GM18498 (cell line): ENCODE measurements around the gene DSCAML1.

Source experiments
- ATAC-seq: cut with Tn5 transposase; IDR thresholded peaks from one replicate; pipeline ENCODE4 v1.9.1; 2021; ENCODE audit warnings: mild to moderate bottlenecking, moderate library complexity; ENCODE audit not compliant: unreplicated experiment

The DSCAML1 gene, protein sequence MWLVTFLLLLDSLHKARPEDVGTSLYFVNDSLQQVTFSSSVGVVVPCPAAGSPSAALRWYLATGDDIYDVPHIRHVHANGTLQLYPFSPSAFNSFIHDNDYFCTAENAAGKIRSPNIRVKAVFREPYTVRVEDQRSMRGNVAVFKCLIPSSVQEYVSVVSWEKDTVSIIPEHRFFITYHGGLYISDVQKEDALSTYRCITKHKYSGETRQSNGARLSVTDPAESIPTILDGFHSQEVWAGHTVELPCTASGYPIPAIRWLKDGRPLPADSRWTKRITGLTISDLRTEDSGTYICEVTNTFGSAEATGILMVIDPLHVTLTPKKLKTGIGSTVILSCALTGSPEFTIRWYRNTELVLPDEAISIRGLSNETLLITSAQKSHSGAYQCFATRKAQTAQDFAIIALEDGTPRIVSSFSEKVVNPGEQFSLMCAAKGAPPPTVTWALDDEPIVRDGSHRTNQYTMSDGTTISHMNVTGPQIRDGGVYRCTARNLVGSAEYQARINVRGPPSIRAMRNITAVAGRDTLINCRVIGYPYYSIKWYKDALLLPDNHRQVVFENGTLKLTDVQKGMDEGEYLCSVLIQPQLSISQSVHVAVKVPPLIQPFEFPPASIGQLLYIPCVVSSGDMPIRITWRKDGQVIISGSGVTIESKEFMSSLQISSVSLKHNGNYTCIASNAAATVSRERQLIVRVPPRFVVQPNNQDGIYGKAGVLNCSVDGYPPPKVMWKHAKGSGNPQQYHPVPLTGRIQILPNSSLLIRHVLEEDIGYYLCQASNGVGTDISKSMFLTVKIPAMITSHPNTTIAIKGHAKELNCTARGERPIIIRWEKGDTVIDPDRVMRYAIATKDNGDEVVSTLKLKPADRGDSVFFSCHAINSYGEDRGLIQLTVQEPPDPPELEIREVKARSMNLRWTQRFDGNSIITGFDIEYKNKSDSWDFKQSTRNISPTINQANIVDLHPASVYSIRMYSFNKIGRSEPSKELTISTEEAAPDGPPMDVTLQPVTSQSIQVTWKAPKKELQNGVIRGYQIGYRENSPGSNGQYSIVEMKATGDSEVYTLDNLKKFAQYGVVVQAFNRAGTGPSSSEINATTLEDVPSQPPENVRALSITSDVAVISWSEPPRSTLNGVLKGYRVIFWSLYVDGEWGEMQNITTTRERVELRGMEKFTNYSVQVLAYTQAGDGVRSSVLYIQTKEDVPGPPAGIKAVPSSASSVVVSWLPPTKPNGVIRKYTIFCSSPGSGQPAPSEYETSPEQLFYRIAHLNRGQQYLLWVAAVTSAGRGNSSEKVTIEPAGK (N-terminal part only)

DNA sequence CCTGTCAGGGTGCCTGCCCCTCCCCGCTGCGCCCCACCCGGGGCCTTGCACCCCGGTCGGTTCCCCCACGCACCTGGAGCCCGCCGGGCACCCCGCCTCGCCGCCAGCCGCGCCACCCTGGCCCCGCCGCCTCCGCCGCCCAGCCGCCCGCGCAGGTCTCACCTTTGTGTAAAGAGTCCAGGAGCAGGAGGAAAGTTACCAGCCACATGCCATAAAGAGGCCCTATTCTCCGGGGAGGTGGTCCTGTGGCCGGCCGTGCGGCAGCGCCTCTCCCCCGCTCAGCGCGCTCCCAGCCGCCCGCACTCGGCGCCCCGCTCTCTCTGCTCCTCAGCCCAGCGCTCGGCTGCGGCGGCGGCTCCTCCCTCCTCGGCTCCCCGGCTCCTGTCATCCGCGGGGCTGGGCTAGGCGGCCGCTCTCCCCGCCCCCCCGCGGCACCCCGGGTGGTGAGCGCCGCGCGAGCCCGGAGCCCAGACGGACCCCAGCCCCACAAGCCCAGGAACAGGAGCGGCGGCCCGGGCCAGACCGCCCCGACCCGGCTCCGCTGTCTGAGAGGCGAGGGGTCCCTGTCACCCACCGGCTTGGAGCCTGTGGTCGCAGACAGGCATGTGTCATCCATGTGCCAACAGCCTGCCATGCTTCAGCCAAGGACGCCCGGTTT, at the start of gene DSCAML1:
Gene DSCAML1, minus strand, starts transcription at position 345 of the 658 bp plus-strand sequence. Its CDS starts 137 bp downstream, at position 208.
- no peak for ATAC-seq

DNA sequence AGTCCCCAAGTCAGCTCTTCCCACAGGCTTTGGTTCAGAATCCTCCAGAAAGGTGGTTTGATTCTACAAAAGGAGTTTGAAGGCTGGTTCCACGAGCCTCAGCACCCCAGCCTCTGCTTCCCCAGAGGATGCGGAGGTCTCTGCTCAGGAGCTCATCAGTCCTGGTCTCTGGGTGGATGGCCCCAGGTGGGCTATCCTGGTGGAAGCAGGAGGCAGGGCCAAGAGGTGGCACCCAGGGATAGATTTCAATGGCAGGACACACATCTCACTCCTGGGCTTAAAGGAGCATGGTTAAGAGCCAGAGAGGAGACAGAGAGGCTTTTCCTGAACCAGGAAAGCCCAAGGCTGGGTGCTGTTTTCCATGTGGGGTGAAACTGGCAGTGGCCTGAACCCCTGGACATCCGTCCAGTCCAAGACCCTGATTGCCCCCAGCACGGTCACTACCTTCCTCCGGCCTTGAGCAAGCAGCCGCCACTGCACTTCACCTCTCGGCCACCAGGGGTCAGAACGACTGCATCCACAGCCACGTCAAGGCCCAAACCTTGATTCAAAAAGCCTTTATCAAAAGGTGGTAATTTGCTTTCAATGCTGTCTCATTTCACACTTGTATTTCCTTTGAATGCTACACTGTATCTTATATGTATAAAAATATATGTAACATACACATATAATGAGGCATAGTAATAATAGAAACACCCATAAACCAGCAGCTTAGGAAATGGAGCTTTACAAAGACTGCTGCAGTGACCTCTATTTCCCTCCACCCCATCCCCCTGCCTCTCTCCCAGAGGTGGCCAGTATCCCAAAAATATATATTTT, 46.9 kb upstream of the DSCAML1 start:
- ATAC-seq = no peak

DNA sequence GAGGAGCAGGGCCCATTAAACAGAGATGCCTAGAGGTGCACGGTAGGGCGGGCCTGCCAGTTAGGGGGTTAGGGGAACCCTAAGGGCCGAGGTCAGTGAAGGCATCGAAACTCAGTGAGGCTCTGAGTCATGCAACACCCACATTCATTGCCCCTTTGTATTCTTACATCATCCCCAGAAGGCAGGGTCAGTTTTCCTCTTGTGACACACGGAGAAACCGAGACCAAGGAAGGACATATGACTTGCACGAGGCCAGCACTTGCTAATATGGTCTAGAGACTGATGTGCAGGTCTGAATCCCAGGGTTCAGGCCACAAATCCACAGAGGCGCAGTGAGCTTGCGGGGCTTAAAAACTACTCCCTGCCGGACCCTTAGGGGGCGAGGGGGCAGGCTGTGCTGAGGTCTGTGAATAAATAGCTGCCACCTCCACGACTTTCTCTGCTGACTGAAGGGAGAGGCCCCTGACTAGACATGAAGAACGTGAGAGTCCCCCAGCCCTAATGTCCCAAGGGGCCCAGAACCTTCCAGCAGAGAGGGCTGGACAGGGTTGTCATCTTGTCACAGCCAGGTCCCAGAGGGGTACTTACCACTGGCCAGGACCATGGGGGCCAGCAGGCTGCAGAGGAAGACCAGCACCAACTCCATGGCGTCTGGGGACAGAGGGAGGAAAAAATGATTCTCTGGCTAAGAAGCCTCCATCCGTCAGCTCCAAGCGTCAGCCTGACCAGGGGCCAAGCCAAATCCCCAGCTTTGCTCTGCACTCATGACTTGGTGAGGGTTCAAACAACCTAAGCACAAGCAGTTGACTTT, 45.3 kb upstream of the DSCAML1 start:
- no peak for ATAC-seq

DNA sequence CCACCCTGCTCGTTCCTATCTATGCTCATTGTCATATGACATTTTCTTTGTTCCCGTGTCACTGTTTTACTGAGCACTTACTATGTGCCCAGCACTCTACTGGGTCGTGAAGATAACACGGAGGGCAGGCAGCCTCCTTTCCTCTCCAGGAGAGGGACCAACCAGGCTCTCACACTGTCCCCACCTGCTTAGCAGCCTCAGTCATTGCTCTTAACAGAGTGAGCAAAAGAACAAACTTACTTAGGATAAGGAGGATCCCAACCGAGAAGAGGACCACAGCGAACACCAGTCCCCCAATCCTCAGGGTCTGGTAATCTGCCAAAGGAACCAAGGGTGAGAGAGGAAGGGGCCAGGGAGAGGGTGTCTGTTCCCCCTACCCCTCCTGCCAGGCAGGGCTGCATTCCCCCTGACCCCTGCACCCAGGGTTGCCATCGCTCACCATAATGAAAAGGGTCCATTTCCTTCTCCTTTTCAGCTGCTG, 44.6 kb upstream of the DSCAML1 start:
- no peak for ATAC-seq

DNA sequence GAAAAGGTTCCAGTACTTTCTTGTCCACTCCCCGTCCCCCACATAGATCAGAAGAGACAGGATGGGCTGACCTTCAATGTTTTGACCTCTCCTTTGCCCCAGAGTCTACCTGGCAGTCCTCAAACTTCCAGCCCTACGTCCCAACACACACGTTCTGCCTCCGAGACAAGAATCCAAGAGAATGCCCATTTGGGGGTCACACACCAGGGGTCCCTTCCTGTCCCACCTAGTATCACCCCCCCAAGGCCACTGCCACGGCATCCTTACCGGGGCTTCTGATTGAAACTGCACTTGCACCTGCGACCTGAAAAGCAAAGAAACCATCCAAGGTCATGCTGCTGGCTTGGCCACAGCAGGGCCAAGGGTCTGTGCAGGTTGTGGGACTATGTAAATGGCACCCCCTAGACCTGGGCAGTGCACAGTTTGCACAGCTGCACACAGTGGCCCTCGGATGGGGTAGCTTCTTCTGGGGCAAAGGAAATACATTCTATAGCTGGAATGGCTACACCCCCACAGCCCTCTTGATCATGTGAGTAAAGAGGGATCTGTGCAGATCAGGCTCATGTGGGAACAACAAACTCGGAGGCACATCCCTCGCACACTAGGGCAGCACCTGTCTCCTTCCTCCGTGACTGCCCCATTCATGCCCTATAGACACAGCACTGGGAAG, 44.0 kb upstream of the DSCAML1 start:
- no peak for ATAC-seq

DNA sequence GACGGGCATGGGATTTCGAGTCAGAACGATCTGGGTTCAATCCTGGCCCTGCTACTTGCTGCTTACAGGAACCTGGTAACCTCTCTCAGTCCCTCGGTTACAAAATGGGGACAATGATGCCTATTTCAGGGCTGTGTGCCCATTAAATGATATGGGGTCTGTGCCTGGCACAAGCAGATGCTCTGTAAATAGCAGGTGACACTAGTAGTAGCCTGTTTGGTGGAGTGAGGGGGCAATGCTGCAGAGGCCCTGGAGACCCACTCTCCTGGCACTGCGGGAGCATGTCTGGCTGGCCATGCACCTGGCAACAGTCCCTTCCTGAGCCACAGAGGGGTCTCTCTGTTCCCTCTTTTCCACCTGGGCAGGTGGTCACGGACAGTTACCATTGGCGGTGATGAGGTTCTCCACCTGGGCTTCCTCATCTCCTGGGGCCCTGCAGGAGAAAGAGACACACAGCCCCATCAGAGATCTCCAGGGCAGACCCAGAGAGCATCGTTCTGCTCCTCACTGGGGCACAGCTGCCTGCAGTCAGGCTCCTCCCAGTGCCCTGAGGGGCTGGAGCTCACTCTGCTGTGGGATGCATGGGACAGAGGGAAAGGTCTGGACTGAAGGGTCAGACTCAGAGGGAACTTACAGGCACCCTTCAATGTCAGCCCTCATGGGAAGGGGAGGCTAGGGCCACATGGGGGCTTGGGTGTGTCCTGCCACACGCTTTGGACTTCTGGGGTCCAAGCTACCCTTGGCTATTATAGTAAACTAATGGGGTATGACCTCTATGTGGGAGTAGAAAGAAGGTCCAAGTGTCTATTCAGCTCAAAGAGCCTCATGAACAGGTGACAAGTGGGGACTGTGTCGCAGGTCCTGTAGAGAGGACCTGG, 43.2 kb upstream of the DSCAML1 start:
- no peak for ATAC-seq

DNA sequence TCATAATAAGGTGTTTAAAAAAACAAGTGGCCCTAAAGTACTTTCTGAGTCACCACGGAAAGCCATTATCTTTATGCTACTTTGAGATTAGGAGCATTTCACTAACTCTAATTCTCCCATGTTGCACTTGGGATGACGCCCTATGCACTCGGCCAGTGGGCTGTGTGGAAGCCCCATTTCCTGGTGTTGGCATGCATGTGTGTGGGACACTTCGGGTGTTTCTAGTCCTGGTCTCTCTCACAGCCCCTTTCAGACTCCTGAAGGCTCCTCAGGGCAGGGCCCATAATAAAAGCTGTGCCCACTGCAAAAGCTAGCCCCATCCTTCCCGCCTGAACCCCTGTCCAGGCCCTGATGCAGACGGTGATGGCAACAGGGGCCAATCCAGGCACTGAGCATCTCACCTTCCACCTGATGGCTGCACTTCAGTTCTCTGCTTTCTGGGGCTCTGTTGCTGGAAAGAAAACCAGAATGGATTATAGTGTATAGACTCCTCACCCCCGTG, 42.4 kb upstream of the DSCAML1 start:
- no peak for ATAC-seq

DNA sequence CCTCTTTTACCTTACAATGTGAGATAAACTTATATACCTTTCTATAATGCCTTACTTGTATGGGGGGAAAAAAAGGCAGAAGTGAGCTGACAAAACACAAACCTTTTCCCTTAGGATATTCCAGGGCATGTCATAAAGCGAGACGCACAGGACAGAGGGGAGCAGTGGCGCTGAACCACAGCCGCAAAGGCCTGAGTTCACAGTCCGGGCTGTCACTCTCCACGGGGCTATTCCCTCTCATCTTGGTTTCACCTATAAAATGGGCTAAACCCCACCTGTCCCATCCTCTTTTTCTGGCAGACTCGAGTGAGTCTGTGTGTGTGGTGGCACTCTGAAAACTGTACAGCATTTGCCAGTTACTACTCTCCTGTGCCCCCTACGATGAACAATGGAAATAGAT, 41.9 kb upstream of the DSCAML1 start:
- ATAC-seq = no peak

DNA sequence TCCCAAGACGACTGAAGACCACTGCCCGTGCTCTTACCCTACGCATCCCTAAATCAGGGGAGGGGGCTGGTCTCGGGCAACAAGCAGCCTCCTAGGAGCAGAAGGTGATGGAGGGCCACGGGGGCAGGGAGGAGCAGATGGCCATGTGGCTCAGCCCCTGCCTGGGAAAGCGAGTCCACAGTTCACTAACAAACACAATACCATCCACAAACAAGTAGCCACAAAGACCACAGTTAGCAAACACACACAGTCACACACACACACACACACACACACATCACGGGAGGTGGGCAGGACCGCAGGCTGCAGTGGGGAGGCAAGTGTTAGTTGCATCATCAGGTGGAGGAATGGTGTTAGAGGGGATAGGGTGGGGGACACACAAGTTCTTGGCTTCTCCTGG, 40.8 kb upstream of the DSCAML1 start:
- ATAC-seq = no peak

DNA sequence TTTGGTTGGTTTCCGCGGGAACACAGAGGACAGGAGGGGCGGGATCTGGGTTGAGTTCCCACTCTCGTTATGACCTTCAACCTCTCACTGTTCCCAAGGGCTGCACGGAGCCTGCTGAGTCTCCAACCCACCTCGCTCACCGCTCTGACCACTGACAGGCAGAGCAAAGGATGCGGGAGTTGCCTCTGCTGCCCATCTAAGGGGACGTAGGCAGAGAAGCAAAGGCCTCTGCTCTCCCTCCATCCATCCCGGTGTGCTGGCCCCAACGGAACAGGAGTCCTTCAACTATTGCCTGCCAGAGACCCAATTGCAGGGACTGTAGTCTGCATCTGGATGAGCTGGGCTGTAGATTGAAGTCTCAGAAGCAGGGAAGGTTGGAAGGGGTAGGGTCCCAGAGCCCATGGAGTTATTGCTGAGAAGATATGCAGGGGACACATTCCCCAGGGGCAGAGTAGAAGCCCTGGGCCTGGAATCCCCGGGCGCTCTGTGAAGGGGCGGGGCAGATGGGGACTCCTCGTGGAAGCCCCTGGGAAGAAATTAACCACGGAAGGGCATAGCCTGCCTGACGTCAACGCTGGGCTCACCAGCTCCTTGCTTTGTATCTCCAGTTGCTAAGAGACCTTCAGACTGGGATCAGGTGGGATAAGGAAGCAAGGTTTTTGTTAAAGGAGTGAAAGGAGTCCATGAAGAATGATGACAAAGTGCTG, 40.2 kb upstream of the DSCAML1 start:
- ATAC-seq = no peak

DNA sequence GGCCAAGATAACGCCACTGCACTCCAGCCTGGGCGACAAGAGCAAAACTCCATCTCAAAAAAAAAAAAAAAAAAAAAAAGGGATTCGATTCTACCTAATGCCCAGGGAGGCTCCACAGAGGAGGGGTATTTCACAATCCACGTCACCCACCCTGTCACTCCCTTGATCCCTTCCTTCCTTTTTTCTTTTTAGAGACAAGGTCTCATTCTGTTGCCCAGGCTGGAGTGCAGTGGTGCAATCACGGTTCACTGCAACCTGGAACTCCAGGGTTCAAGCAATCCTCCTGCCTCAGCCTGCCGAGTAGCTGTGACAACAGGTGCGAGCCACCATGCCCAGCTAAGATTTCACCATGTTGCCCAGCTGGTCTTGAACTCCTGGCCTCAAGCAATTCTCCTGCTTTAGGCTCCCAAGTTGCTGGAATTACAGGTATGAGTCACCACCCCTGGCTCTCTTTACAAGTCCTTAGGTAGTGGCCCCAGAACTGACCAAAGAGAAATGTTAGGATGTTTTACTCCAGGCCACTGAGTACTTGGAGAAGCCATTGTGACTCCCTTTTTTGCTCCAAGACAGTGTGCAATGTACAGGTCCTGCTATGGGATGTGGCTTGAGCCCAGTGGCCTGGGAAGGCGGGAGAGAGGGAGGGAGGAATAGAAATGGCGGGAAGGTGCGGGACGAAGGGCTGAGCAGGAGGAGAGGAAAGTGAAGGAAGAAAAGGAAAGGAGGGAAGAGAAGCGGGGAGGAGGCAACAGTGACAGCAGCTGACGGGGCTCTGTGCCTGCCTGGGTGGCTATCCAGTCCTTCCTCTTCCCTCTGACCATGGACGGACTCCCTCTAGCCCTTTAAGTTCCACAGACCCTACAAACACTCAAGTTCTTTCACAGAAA, 39.3 kb upstream of the DSCAML1 start:
- ATAC-seq = no peak

DNA sequence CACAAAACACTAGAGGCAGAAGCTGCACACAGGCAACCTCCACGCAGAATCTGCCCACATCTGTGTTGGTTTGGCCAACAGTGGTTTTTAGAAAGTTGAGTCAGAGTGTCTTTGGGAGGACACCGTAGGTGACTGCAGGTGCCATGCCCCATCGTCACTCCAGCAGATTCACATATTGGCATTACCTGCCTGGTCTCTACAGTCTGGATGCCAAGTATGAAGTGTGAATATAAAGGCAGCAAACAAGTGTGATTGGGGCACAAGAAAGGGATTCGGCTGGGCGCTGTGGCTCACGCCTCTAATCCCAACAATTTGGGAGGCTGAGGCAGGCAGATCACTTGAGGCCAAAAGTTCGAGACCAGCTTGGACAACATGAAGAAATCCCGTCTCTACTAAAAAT, 38.6 kb upstream of the DSCAML1 start:
- no peak for ATAC-seq

DNA sequence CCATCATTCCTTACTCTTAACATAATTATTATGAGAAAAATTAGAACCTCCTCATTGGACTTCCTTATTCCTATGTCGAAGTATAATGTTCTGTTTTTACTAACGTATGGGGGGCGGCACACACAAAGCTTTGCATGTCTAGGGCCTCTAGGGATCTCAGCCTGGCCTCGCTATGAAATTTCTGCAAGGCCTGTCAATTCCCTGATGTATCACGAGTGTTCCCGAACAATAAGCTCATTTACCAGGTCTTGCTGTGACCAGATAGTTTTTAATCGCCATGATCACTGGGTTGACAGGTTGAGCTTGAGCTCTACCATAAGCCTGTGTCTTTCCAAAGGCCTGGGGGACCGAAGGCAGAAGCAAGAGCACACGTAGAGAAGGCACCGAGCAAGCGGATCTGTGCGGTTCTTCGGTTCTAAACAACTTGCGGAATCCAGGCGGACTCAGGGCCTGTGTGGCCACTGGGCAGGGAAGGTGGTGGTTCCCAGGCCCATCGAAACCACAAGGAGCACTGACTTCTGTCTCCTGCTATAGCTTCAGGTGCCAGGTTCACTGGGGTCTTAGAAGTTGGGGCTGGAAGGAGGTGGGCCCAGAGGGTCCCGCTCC, 37.9 kb upstream of the DSCAML1 start:
- ATAC-seq = no peak

DNA sequence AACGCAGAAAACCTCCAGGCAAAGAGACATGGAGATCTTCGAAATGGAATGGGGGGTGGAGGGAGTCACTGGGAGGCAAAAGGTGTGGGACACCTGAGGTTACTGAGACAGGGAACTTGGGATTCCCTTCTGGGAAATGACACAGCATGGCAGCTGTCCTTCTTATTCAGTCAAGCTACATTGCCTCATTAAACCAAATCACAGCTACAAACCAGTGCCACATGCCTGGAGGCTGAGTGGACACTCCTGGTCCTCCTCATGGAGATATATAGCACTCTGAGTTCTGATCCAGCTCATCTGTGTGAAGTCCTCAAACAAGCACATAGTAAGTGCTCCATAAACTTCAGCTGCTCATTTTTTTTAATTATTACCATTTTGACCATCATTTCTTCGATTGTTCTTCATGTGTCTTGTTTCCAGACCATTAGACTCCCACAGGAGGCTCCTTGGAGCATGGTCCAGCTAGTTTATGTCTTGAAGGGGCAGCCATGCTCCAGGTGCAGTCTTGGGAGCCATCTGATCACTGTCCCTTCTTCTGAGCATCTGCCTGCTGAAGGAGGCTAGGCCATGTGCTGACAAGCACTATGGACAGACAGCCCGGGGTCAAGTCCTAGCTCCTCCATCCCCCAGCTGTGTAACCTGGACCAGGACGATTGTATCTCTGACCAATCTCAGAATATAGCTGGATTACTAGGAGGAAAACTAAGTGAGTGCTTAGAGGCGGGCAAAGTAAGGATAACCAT, 37.2 kb upstream of the DSCAML1 start:
- no peak for ATAC-seq
